K562 (cell line): ENCODE data around the gene IFT52.
"Not testable (repeated sequence)": the region's sequence is repeated elsewhere in the genome, so short reads cannot be mapped to it uniquely, and the experiment has no call there.

Experiments
- STAT6 ChIP-seq: sonication (generic); formaldehyde crosslinking; IDR thresholded peaks from 2 replicates; pipeline ENCODE4 v1.8.1; 2023; ENCODE audit warnings: mild to moderate bottlenecking, missing genetic modification reagents
- ZZZ3 ChIP-seq: fragments of 450-650 bp; IDR thresholded peaks from 2 replicates; pipeline ENCODE4 v1.6.1; 2016; ENCODE audit warnings: antibody characterized with exemption, mild to moderate bottlenecking, moderate library complexity

- TF ChIP-seq STAT6 (CRISPR knock-in tag); ZZZ3: not testable (repeated sequence)
These were observed 16.5 kb downstream of the IFT52 start for GRCh38 chr20:43607278-43607677.
